GM12892 (cell line): ENCODE measurements around the gene ECT2.

Source experiments
- POLR2A ChIP-seq: IDR thresholded peaks from 2 replicates; pipeline ENCODE4 v1.6.1; 2011; ENCODE audit warnings: low read depth, low read length, control low read depth
- POLR2AphosphoS5 ChIP-seq: IDR thresholded peaks from 2 replicates; pipeline ENCODE4 v1.6.1; 2011; ENCODE audit warnings: low read depth, low read length, control low read depth

- no peak for TF ChIP-seq POLR2A
- no peak for TF ChIP-seq POLR2AphosphoS5
These were observed 65.8 kb downstream of the ECT2 start for GRCh38 chr3:172816281-172816680.
